Thymus (tissue), 11 donors: ENCODE results near the gene PDSS2. TPM values are rescaled to one million over a fixed set of nuclear protein-coding genes. Genes with fewer than 3 reads are reported as not detected.
A peak's percentile ranks its signal among the peaks of the same experiment; 100 is the strongest.
"Not testable (repeated sequence)": the region's sequence is repeated elsewhere in the genome, so short reads cannot be mapped to it uniquely, and the experiment has no call there.

Experiments
- DNase-seq, 9 donors: peaks; one replicate each; pipeline ENCODE4 v3.0.0-alpha.2; 2013; ENCODE audit warnings: low spot score in 9 of 9, low read depth in 6 of 9, missing footprints in 1 of 9
- H3K27ac ChIP-seq, 2 donors: one replicate each; pipeline ENCODE4 v1.5.1; 2013; ENCODE audit warnings: control low read depth in 1 of 2, low read depth in 1 of 2, low read length in 1 of 2, mild to moderate bottlenecking in 1 of 2, moderate library complexity in 1 of 2
- H3K27me3 ChIP-seq, 2 donors: one replicate each; pipeline ENCODE4 v1.5.1; 2013; ENCODE audit warnings: low read length in 1 of 2; ENCODE audit not compliant: control insufficient read depth in 2 of 2, insufficient read depth in 1 of 2
- H3K36me3 ChIP-seq, 2 donors: one replicate each; pipeline ENCODE4 v1.5.1; 2013; ENCODE audit warnings: low read length in 1 of 2, mild to moderate bottlenecking in 1 of 2, moderate library complexity in 1 of 2; ENCODE audit not compliant: control insufficient read depth in 2 of 2, insufficient read depth in 2 of 2
- H3K4me1 ChIP-seq, 2 donors: one replicate each; pipeline ENCODE4 v1.5.1; 2013; ENCODE audit warnings: low read length in 2 of 2; ENCODE audit not compliant: control insufficient read depth in 2 of 2, insufficient read depth in 2 of 2
- H3K4me3 ChIP-seq, 2 donors: one replicate each; pipeline ENCODE4 v1.5.1; 2013; ENCODE audit warnings: low read length in 2 of 2, control low read depth in 1 of 2, mild to moderate bottlenecking in 1 of 2
- H3K9me3 ChIP-seq, 2 donors: one replicate each; pipeline ENCODE4 v1.5.1; 2013; ENCODE audit warnings: low read length in 1 of 2, mild to moderate bottlenecking in 1 of 2; ENCODE audit not compliant: control insufficient read depth in 2 of 2, insufficient read depth in 1 of 2
- WGBS: extraction: QIAGEN DNeasy Blood & Tissue Kit; methylation state at CpG from one replicate; pipeline ENCODE4 v1.1.7; 2013; 5-methylcytosine and 5-hydroxymethylcytosine counted together
- polyA plus RNA-seq: library from polyadenylated mRNA; stranded (reverse); fragments of 200-250 nt; gene quantifications from one replicate; pipeline ENCODE4 v1.2.3, GENCODE V29; 2013
- total RNA-seq: library from RNA; stranded (reverse); fragments of 120-200 nt; gene quantifications from one replicate; pipeline ENCODE4 v1.2.4, GENCODE V29; 2013
- donor health status: healthy.

PDSS2 gene
- total and polyA plus RNA-seq, 2 donors, result 5.2 to 9.8 TPM

DNA sequence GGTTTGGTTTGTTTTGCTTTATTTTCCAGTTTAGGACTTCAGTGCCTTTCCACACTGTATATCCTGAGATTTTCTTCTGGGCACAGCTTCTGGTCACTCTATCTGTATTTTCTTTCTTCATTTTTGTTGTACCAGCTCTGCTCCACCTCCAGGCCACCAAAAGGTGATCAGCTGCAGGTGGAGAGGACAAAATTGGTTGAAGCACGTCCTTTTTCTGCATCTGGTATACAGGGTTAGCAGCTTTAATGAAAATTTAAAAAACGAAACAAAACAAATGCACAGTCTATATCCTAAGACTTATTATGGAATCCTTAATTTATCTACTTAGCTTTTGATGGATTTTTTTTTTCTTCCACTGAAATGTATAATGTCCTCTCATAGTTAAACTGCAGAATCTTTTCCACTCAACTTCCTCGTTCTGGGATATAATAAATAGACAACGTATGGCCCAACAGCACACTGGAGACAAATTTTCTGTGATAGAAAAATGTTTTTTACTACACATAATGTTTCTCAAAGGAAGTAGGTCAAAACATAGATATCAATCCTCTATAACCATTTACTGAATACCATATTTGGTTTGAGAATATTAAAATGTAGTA is 19.8 kb upstream of the PDSS2 start:
- Histone ChIP-seq H3K27me3 (peaks cover 0 to 32% of the 10 kb centered on the region in 2 donors), H3K36me3 (no peaks in the 10 kb centered on the region), H3K4me3 (no peak overlapping the region), H3K4me1 (no peaks in the 10 kb centered on the region), H3K9me3 (no peaks in the 10 kb centered on the region), H3K27ac (no peak overlapping the region)
- 85% methylated on average over 4 of the region's 4 CpGs for WGBS
- no peak for DNase-seq

DNA sequence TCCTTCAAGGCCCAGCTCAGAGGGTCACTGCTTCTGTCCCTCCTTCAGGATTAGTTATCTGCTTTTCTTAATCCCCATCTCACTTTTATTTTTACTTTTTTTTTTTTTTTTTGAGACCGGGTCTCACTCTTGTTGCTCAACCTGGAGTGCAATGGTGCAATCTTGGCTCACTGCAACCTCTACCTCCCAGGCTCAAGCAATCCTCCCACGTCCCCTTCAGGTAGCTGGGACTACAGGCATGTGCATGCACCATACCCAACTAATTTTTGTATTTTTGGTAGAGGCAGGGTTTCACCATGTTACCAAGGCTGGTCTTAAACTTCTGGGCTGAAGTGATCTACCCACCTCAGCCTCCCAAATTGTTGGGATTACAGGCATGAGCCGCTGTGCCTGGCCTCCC is 16.5 kb upstream of the PDSS2 start:
- H3K36me3 ChIP-seq, H3K27me3 ChIP-seq, H3K27ac ChIP-seq, DNase-seq, H3K4me1 ChIP-seq, H3K4me3 ChIP-seq, H3K9me3 ChIP-seq: not testable (repeated sequence)
- 96% methylated on average over 3 of the region's 3 CpGs for WGBS

DNA sequence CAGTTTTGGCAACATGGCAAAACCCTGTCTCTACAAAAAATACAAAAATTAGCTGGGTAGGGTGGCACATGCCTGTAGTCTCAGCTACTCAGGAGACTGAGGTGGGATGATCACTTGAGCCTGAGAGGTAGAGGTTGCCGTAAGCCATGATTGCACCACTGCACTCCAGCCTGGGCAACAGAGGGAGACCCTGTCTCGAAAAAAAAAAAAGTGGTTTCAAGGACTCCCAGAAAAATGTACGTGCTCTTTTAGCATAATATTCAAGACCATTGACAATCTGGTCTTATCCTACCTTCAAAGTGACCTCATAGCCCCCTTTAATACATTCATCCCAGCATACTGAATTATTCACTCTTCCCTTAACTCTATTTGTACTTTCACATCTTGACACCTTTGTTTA is 16.0 kb upstream of the PDSS2 start:
- WGBS, result 96% methylated on average over 3 of the region's 3 CpGs
- H3K4me1 ChIP-seq, H3K27me3 ChIP-seq, H3K36me3 ChIP-seq, H3K4me3 ChIP-seq, DNase-seq, H3K27ac ChIP-seq, H3K9me3 ChIP-seq: not testable (repeated sequence)

DNA sequence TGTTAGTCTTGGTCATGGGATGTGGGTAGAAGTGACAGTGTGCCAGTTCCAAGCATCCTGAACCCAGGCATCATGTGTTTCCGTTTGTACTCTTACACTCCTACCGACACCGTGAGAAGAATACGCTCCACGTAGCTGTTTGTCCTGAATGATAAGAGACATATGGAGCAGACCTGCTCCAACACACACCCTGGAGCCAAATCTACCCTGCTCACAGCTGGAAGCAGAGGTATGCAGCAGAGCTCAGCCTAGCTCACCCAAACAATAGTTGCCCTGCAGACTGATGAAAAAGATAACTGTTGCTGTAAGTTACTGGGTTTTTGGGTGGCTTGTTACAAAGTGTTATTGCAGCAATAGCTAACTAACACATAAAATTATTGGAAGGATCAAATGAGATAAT is 14.3 kb upstream of the PDSS2 start:
- Histone ChIP-seq H3K36me3 (no peaks in the 10 kb centered on the region), H3K4me1 (no peaks in the 10 kb centered on the region), H3K27me3 (peaks cover 0 to 2% of the 10 kb centered on the region in 2 donors), H3K9me3 (no peaks in the 10 kb centered on the region), H3K27ac (no peak overlapping the region), H3K4me3 (no peak overlapping the region)
- no peak for DNase-seq
- WGBS, result 94% methylated on average over 5 of the region's 5 CpGs

DNA sequence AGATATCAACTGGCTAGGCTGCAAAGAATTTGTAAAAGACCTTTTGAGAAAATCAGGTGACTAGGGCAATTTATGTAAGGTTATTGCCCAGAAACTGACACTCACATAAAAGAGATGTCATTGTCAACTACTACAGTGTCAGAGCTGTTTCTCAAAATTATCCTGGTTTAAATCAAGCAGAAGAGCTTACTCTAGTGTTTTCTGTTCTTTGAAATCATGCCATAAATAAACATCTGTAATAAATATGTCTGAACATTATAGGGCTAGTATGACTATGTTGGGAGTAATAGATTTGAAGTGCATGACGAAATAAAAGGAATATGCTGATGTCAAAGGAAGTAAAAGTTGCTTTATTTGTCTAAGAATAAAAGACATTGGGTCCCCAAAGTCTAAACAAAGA is 11.0 kb upstream of the PDSS2 start:
- H3K4me1 ChIP-seq, result no peaks in the 10 kb centered on the region
- H3K9me3 ChIP-seq, result no peaks in the 10 kb centered on the region
- H3K4me3 ChIP-seq, result no peak overlapping the region
- H3K27me3 ChIP-seq, result no peaks in the 10 kb centered on the region
- no peaks in the 10 kb centered on the region for H3K36me3 ChIP-seq
- 94% methylated on average over 1 of the region's 1 CpG for WGBS
- DNase-seq, result no peak
- H3K27ac ChIP-seq, result no peak overlapping the region

DNA sequence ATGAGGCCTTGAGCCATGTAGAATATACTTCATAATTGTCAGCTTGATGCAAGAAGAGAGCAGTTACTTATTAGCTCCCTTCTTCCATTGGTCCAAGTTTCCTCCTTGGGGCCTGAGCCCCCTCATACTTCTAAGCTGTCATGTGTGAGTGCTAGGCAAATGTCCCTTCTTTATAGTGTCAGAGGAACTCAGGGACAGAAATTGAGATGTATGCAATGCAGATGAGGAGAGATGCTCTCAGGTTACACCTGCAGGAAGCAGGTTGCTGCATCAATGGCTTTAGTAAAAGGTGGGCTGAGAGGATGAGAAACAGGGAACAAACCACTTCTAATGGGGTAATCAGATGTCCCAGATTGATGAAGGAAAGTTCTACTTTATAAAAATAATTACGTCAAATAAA is 6.7 kb upstream of the PDSS2 start:
- Histone ChIP-seq H3K27ac (no peak overlapping the region), H3K4me1 (no peaks in the 10 kb centered on the region)
- 96% methylated on average over 1 of the region's 1 CpG for WGBS

DNA sequence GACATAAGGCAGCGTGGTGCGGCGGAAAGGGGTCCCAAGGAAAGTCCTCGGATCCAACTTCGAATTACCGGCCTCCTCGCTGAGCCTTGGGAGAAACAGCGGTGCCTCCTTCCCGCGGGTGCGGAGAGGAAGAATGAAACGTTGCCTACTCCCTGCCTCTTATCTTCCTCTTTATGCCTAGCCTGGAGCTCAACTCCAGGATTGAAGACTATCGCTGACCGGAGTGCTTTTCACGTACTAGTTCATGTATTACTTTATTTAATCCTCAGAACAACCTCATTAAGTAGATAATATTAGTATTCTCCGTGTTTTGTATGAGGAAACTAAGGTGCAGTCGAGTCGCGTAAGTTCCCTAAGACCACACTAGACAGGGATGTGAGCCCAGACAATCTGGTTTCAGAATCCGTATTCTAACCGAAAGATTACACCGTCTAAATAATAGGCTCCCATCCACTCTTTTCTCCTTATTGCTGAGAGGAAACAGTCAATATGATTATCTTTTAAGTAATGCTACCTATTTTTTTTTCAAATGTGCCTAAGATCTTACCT is 793 bp upstream of the PDSS2 start:
- no peaks in the 10 kb centered on the region for H3K36me3 ChIP-seq
- DNase-seq, result peak in 5 of 9 donors; percentile 2 to 22 (median 4)
- peak overlapping the region; percentile 80 to 90 for H3K27ac ChIP-seq
- H3K4me3 ChIP-seq, result peak overlapping the region; percentile 72 to 76
- no peaks in the 10 kb centered on the region for H3K9me3 ChIP-seq
- H3K27me3 ChIP-seq, result no peaks in the 10 kb centered on the region
- peaks cover 3 to 13% of the 10 kb centered on the region in 2 donors for H3K4me1 ChIP-seq
- WGBS, result 36% methylated on average over 22 of the region's 22 CpGs

More for the DNA sequence above, 6.7 kb upstream of the PDSS2 start:
- no peak for DNase-seq
- Histone ChIP-seq H3K4me3 (no peak overlapping the region), H3K27me3 (no peaks in the 10 kb centered on the region), H3K36me3 (no peaks in the 10 kb centered on the region), H3K9me3 (no peaks in the 10 kb centered on the region)

DNA sequence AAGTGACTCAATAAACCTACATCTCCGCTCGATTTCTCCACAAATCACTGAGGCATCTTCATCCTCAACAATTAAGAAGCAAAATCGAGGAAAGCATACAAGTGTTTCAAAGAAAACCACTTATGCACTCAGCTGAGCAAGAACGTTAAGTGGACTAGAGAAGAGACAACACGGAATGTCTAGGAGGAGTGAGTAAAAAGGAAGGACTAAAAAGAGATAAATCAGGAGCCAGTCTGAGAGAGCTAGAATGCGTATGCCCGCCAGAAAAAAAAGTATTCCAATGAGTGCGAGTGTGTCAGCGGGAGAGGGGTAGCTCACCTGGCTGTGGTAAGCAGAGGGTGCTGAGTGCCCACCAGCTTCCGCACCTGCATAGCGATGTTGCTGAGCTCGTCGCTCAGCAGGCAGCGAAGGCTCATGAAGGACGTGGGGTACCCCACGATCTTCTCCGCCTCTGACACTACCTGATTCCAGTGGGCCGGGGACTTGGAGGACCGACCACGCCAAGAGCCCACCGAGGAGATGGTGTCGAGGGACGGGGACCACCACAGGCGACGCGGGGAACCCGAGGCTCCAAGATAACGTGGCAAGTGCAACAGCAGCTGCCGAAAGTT is 587 bp downstream of the PDSS2 start:
- WGBS, result under 1% methylated on average over 29 of the region's 29 CpGs
- H3K27ac ChIP-seq, result peak overlapping the region; percentile 97 to 98

DNA sequence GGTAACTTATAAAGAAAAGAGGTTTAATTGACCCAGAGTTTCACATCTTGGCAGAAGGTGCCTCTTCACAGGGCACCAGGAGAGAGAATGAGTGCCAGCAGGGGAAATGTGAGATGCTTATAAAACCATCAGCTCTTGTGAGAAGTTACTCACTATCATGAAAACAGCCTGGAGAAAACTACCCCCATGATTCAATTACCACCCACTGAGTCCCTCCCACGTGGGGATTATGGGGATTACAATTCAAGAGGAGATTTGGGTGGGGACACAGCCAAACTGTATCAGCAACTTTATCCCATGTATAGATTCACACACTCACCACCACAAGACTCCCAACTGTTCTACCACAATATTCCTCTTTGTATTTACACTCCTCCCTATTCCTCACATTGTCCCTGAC is 10.6 kb downstream of the PDSS2 start:
- Histone ChIP-seq H3K27ac (no peak overlapping the region), H3K4me1 (no peaks in the 10 kb centered on the region), H3K36me3 (no peaks in the 10 kb centered on the region), H3K4me3 (no peak overlapping the region), H3K27me3 (no peaks in the 10 kb centered on the region), H3K9me3 (peaks cover 7 to 22% of the 10 kb centered on the region in 2 donors)
- 84% methylated on average over 1 of the region's 1 CpG for WGBS
- no peak for DNase-seq

More for the DNA sequence above, 587 bp downstream of the PDSS2 start:
- H3K4me3 ChIP-seq, result peak overlapping the region; percentile 72 to 76
- H3K27me3 ChIP-seq, result no peaks in the 10 kb centered on the region
- peak in 7 of 9 donors; percentile 29 to 80 (median 59) for DNase-seq
- no peaks in the 10 kb centered on the region for H3K36me3 ChIP-seq
- H3K4me1 ChIP-seq, result peaks cover 3 to 13% of the 10 kb centered on the region in 2 donors
- no peaks in the 10 kb centered on the region for H3K9me3 ChIP-seq
